WTC11 (cell line): ENCODE results near the gene ZNF423. TPM values are rescaled to one million over a fixed set of nuclear protein-coding genes. Genes with fewer than 3 reads are reported as not detected.

Experiments
- ATAC-seq: fragments of 200-7000 bp; cut with Tn5 transposase; 2 replicates; pipeline ENCODE4 v1.10.0; 2021; ENCODE audit warnings: mild to moderate bottlenecking, moderate library complexity
- CTCF ChIA-PET: fragments of 300-600 bp; sonication (Branson Sonifier 250); formaldehyde crosslinking; loops from one replicate; lab custom pipeline; 2021; ENCODE audit warnings: antibody characterized with exemption; lab: Charles Lee
- POLR2A ChIA-PET: fragments of 350-600 bp; sonication (Branson Sonifier 250); formaldehyde crosslinking; loops from one replicate; lab custom pipeline; 2021; ENCODE audit warnings: antibody characterized with exemption; lab: Charles Lee
- DNase-seq: peaks from one replicate; pipeline ENCODE4 v3.0.0; 2021; ENCODE audit warnings: low spot score
- H3K27ac Mint-ChIP-seq: 2 replicates; pipeline ENCODE4 v1.8.0; 2021; ENCODE audit warnings: mixed read lengths
- H3K27me3 Mint-ChIP-seq: 2 replicates; pipeline ENCODE4 v1.8.0; 2021; ENCODE audit warnings: low read depth, mild to moderate bottlenecking, moderate library complexity, mixed read lengths
- H3K36me3 Mint-ChIP-seq: 2 replicates; pipeline ENCODE4 v1.8.0; 2021; ENCODE audit warnings: mixed read lengths
- H3K4me1 Mint-ChIP-seq: 2 replicates; pipeline ENCODE4 v1.8.0; 2022; ENCODE audit warnings: mixed read lengths
- H3K4me3 Mint-ChIP-seq: 2 replicates; pipeline ENCODE4 v1.8.0; 2021; ENCODE audit warnings: mild to moderate bottlenecking, moderate library complexity, mixed read lengths
- H3K9me3 Mint-ChIP-seq: 2 replicates; pipeline ENCODE4 v1.8.0; 2021; ENCODE audit warnings: mixed read lengths
- ATF1 ChIP-seq: sonication (generic); formaldehyde crosslinking; IDR thresholded peaks from 2 replicates; pipeline ENCODE4 v1.8.1; 2023; ENCODE audit warnings: mild to moderate bottlenecking, moderate library complexity, missing genetic modification reagents
- E2F5 ChIP-seq: sonication (generic); formaldehyde crosslinking; IDR thresholded peaks from 2 replicates; pipeline ENCODE4 v1.8.1; 2022; ENCODE audit warnings: mild to moderate bottlenecking, moderate library complexity, missing genetic modification reagents
- ETV6 ChIP-seq: sonication (generic); formaldehyde crosslinking; IDR thresholded peaks from 2 replicates; pipeline ENCODE4 v1.8.1; 2022; ENCODE audit warnings: mild to moderate bottlenecking, missing genetic modification reagents
- HMGXB4 ChIP-seq: sonication (generic); formaldehyde crosslinking; IDR thresholded peaks from 2 replicates; pipeline ENCODE4 v1.8.1; 2023; ENCODE audit warnings: mild to moderate bottlenecking, moderate library complexity, missing genetic modification reagents
- IRF1 ChIP-seq: sonication (generic); formaldehyde crosslinking; IDR thresholded peaks from 2 replicates; pipeline ENCODE4 v1.8.0; 2023; ENCODE audit warnings: missing genetic modification reagents
- JAZF1 ChIP-seq: fragments of 250-450 bp; sonication (Bioruptor Pico); IDR thresholded peaks from 2 replicates; pipeline ENCODE4 v1.9.0; 2021; ENCODE audit warnings: moderate library complexity, mild to moderate bottlenecking, inconsistent platforms
- KAT7 ChIP-seq: sonication (generic); formaldehyde crosslinking; IDR thresholded peaks from 2 replicates; pipeline ENCODE4 v1.8.1; 2023; ENCODE audit warnings: missing genetic modification reagents, mild to moderate bottlenecking, borderline replicate concordance
- MXD4 ChIP-seq: fragments of 250-450 bp; sonication (Bioruptor Pico); IDR thresholded peaks from 2 replicates; pipeline ENCODE4 v1.8.0; 2021; ENCODE audit warnings: mild to moderate bottlenecking, moderate library complexity, borderline replicate concordance
- MYBL2 ChIP-seq: sonication (generic); formaldehyde crosslinking; IDR thresholded peaks from 2 replicates; pipeline ENCODE4 v1.8.1; 2023; ENCODE audit warnings: mild to moderate bottlenecking, moderate library complexity, missing genetic modification reagents
- NR1H2 ChIP-seq: sonication (generic); formaldehyde crosslinking; IDR thresholded peaks from 2 replicates; pipeline ENCODE4 v1.9.0; 2021; ENCODE audit warnings: mild to moderate bottlenecking, moderate library complexity, missing genetic modification reagents
- NR2C2 ChIP-seq: sonication (generic); formaldehyde crosslinking; IDR thresholded peaks from 2 replicates; pipeline ENCODE4 v1.8.0; 2022; ENCODE audit warnings: mild to moderate bottlenecking, missing genetic modification reagents
- NR3C1 ChIP-seq: sonication (generic); formaldehyde crosslinking; conservative IDR thresholded peaks from 2 replicates; pipeline ENCODE4 v1.8.1; 2023; ENCODE audit warnings: low read depth, mild to moderate bottlenecking, missing genetic modification reagents
- RELA ChIP-seq: sonication (generic); formaldehyde crosslinking; IDR thresholded peaks from 2 replicates; pipeline ENCODE4 v1.8.1; 2022; ENCODE audit warnings: missing genetic modification reagents, mild to moderate bottlenecking, borderline replicate concordance
- SMAD3 ChIP-seq: sonication (generic); formaldehyde crosslinking; IDR thresholded peaks from 2 replicates; pipeline ENCODE4 v1.8.0; 2022; ENCODE audit warnings: missing genetic modification reagents, mild to moderate bottlenecking, borderline replicate concordance
- SP1 ChIP-seq: sonication (generic); formaldehyde crosslinking; conservative IDR thresholded peaks from 2 replicates; pipeline ENCODE4 v1.8.1; 2022; ENCODE audit warnings: missing genetic modification reagents
- TEAD1 ChIP-seq: sonication (generic); formaldehyde crosslinking; IDR thresholded peaks from 2 replicates; pipeline ENCODE4 v1.8.0; 2022; ENCODE audit warnings: mild to moderate bottlenecking, missing genetic modification reagents
- TEAD4 ChIP-seq: sonication (generic); formaldehyde crosslinking; IDR thresholded peaks from 2 replicates; pipeline ENCODE4 v1.8.0; 2022; ENCODE audit warnings: mild to moderate bottlenecking, missing genetic modification reagents
- TP53 ChIP-seq: sonication (generic); formaldehyde crosslinking; IDR thresholded peaks from 2 replicates; pipeline ENCODE4 v1.8.1; 2023; ENCODE audit warnings: mild to moderate bottlenecking, missing genetic modification reagents
- ZBTB21 ChIP-seq: sonication (generic); formaldehyde crosslinking; IDR thresholded peaks from 2 replicates; pipeline ENCODE4 v1.8.1; 2023; ENCODE audit warnings: mild to moderate bottlenecking, missing genetic modification reagents, borderline replicate concordance
- ZNF121 ChIP-seq: sonication (generic); formaldehyde crosslinking; IDR thresholded peaks from 2 replicates; pipeline ENCODE4 v1.8.0; 2023; ENCODE audit warnings: missing genetic modification reagents
- ZNF263 ChIP-seq: sonication (generic); formaldehyde crosslinking; IDR thresholded peaks from 2 replicates; pipeline ENCODE4 v1.8.1; 2022; ENCODE audit warnings: low read depth, mild to moderate bottlenecking, moderate library complexity, missing genetic modification reagents
- total RNA-seq: library from RNA; stranded (reverse); gene quantifications from 3 replicates; pipeline ENCODE4 v1.2.3, GENCODE V29; 2021
- TF ChIP-seq, protein P1 (sequence below): sonication (generic); formaldehyde crosslinking; IDR thresholded peaks from 2 replicates; pipeline ENCODE4 v1.8.0; 2022; ENCODE audit warnings: mild to moderate bottlenecking, missing genetic modification reagents
- TF ChIP-seq, protein P2 (sequence below): sonication (generic); formaldehyde crosslinking; IDR thresholded peaks from 2 replicates; pipeline ENCODE4 v1.8.1; 2022; ENCODE audit warnings: mild to moderate bottlenecking, missing genetic modification reagents, moderate library complexity, borderline replicate concordance
- TF ChIP-seq, protein P3 (sequence below): sonication (generic); formaldehyde crosslinking; IDR thresholded peaks from 2 replicates; pipeline ENCODE4 v1.8.0; 2022; ENCODE audit warnings: mild to moderate bottlenecking, missing genetic modification reagents

The ZNF423 gene
- total RNA-seq, 1 experiment from 2014 or later, result 38.8 TPM

DNA sequence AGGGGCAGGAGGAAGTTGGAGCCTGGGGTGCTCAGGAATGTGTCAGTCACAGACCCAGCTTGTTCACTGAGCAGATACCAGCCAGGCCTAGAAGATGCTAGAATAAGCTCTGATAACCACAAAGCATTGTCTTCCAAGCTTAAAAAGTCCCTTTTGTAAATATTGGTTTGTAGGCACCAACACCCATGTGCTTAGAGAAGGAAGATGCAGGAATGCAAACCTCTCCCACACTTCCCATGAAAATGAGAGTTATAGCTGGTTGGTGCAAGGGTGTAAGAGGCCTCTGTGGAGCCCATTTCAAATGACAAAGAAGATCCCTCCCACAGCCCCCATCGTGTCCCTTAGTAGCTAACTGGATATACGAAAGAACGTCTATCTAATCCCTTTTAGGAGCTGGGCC, 272.0 kb downstream of the ZNF423 start (continued):
- TF ChIP-seq HMGXB4 (CRISPR knock-in tag) (no peak), NR1H2 (CRISPR knock-in tag) (no peak), ZBTB21 (CRISPR knock-in tag) (no peak), TEAD4 (CRISPR knock-in tag) (no peak), ZNF121 (CRISPR knock-in tag) (no peak), TEAD1 (CRISPR knock-in tag) (no peak)

- Mint-ChIP-seq H3K36me3 (no peaks in the 10 kb centered on the region), H3K4me1 (peaks cover 35% of the 10 kb centered on the region), H3K27ac (peak overlapping the region; percentile 12; the same call in 1 of the 2 replicates), H3K4me3 (no peak overlapping the region), H3K9me3 (no peaks in the 10 kb centered on the region), H3K27me3 (no peaks in the 10 kb centered on the region)
- ATAC-seq (no peak), DNase-seq (no peak)
- ChIA-PET POLR2A (no interaction called here), CTCF (interaction anchor here (0.6 to 1.3 kb wide), 5 partner anchors 11 to 309 kb away, joined by 3 to 14 read pairs (median 4); no protein-coding TSS in a partner anchor)
- TF ChIP-seq SMAD3 (CRISPR knock-in tag), result no peak
Measured at GRCh38 chr16:49581630-49582298, 274.1 kb downstream of the ZNF423 start.

GRCh38 chr16:49580751-49581303, 275.1 kb downstream of the ZNF423 start:
- ChIA-PET CTCF (interaction anchor here (1.0 to 3.0 kb wide), 5 partner anchors 10 to 23 kb away, joined by 3 to 15 read pairs (median 4); no protein-coding TSS in a partner anchor), POLR2A (no interaction called here)
- no peak for TF ChIP-seq ATF1 (CRISPR knock-in tag)
- no peak for TF ChIP-seq TEAD1 (CRISPR knock-in tag)
- TF ChIP-seq ZNF263 (CRISPR knock-in tag), result no peak
- TF ChIP-seq MXD4, result no peak
- TF ChIP-seq, protein P1, sequence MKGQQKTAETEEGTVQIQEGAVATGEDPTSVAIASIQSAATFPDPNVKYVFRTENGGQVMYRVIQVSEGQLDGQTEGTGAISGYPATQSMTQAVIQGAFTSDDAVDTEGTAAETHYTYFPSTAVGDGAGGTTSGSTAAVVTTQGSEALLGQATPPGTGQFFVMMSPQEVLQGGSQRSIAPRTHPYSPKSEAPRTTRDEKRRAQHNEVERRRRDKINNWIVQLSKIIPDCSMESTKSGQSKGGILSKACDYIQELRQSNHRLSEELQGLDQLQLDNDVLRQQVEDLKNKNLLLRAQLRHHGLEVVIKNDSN, result no peak
- TF ChIP-seq, protein P2, sequence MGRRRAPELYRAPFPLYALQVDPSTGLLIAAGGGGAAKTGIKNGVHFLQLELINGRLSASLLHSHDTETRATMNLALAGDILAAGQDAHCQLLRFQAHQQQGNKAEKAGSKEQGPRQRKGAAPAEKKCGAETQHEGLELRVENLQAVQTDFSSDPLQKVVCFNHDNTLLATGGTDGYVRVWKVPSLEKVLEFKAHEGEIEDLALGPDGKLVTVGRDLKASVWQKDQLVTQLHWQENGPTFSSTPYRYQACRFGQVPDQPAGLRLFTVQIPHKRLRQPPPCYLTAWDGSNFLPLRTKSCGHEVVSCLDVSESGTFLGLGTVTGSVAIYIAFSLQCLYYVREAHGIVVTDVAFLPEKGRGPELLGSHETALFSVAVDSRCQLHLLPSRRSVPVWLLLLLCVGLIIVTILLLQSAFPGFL (CRISPR knock-in tag), result no peak
- no peak for TF ChIP-seq TP53
- no peak for TF ChIP-seq NR3C1
- TF ChIP-seq, protein P3, sequence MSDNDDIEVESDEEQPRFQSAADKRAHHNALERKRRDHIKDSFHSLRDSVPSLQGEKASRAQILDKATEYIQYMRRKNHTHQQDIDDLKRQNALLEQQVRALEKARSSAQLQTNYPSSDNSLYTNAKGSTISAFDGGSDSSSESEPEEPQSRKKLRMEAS, result no peak
- no peak for TF ChIP-seq JAZF1 (CRISPR knock-in tag)
- H3K27ac Mint-ChIP-seq, result no peak overlapping the region
- ATAC-seq (no peak), DNase-seq (no peak)
- H3K4me1 Mint-ChIP-seq, result peaks cover 33% of the 10 kb centered on the region
- H3K9me3 Mint-ChIP-seq, result no peaks in the 10 kb centered on the region
- H3K27me3 Mint-ChIP-seq, result no peaks in the 10 kb centered on the region
- no peak overlapping the region for H3K4me3 Mint-ChIP-seq
- no peaks in the 10 kb centered on the region for H3K36me3 Mint-ChIP-seq

DNA sequence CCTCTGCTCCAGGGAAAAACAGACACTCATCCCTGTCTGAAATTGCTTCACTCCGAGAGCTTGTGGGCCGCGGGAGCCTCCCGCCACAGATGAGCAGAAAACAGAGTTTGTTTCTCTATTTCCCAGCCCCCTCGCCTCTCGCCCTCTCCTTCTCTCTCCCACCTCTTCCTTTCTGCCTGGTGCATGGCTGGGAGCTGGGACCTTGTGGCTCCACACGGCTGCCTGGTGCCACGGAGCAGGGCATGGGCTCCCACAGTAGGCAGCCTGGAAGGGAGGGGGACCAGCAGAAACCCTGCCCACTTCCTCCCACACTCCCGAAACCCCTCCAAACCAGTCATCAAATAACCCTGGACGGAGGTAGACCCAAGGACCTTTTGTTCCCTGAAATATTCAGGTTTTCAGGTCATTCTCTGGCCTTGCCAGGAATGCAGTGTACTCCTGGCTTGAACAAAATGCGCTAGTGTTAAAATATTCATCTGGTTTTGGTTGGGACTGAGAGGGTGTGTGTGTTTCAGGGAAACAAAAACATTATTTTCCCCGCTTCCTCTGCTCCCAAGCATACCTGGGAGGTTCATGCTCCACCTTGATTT, 277.4 kb downstream of the ZNF423 start:
- H3K9me3 Mint-ChIP-seq, result peaks cover 2% of the 10 kb centered on the region
- no peak for DNase-seq
- H3K36me3 Mint-ChIP-seq, result no peaks in the 10 kb centered on the region
- ChIA-PET CTCF (interaction anchor here (1.7 to 3.0 kb wide), 2 partner anchors 15 to 21 kb away, joined by 4 to 15 read pairs; no protein-coding TSS in a partner anchor), POLR2A (no interaction called here)
- H3K4me1 Mint-ChIP-seq, result peaks cover 35% of the 10 kb centered on the region
- no peaks in the 10 kb centered on the region for H3K27me3 Mint-ChIP-seq
- no peak for ATAC-seq
- H3K27ac Mint-ChIP-seq, result peak overlapping the region; percentile 96
- no peak overlapping the region for H3K4me3 Mint-ChIP-seq
- TF ChIP-seq JAZF1 (CRISPR knock-in tag) (no peak), IRF1 (CRISPR knock-in tag) (no peak), KAT7 (CRISPR knock-in tag) (no peak), NR2C2 (CRISPR knock-in tag) (no peak), SMAD3 (CRISPR knock-in tag) (no peak), MYBL2 (CRISPR knock-in tag) (no peak), ETV6 (CRISPR knock-in tag) (no peak), E2F5 (no peak), ZNF263 (CRISPR knock-in tag) (no peak), SP1 (CRISPR knock-in tag) (no peak), RELA (no peak)
